T-cell (primary cell): ENCODE results near the gene DSCAML1. TPM values are rescaled to one million over a fixed set of nuclear protein-coding genes. Genes with fewer than 3 reads are reported as not detected.

ENCODE experiments used
- ATAC-seq, 4 experiments: fragments of 200-7000 bp in 3 of 4; fragments of 150-1000 bp in 1 of 4; cut with Tn5 transposase; replicated peaks in 1 of 4; 1 replicate in 3 of 4; 2 replicates in 1 of 4; pipeline ENCODE4 v1.10.0; 2021; ENCODE audit warnings: moderate library complexity in 3 of 4, mild to moderate bottlenecking in 2 of 4, moderate number of reproducible peaks in 1 of 4
- CTCF ChIA-PET, 2 donors: fragments of 300-600 bp; sonication (Branson Sonifier 250); formaldehyde crosslinking; loops; one replicate each; lab custom pipeline; 2022; ENCODE audit warnings: antibody characterized with exemption in 2 of 2; lab: Charles Lee
- POLR2A ChIA-PET, 2 donors: fragments of 300-600 bp; sonication (Branson Sonifier 250); formaldehyde crosslinking; loops; one replicate each; lab custom pipeline; 2022; ENCODE audit warnings: antibody characterized with exemption in 2 of 2; lab: Charles Lee
- DNase-seq, 35 experiments: peaks; one replicate each; pipeline versions ENCODE4 v3.0.0 to v3.0.0-alpha.2; 2013 to 2023
- H3K27ac ChIP-seq: one replicate; pipeline ENCODE4 v1.5.1; 2013; ENCODE audit warnings: low read length
- H3K27me3 ChIP-seq, 2 experiments: replicated peaks in 1 of 2; 1 replicate in 1 of 2; 2 replicates in 1 of 2; pipeline versions ENCODE4 v1.6.1 to v1.7.0; 2013; ENCODE audit warnings: low read length in 1 of 2, mixed read lengths in 1 of 2; ENCODE audit not compliant: control insufficient read depth in 2 of 2, insufficient read depth in 2 of 2; ENCODE audit errors: extremely low read depth in 1 of 2
- H3K36me3 ChIP-seq, 2 donors: 1 replicate in 1 of 2; 2 replicates in 1 of 2; pipeline versions ENCODE4 v1.6.1 to v1.7.0; 2013; ENCODE audit warnings: low read length in 1 of 2; ENCODE audit not compliant: control insufficient read depth in 2 of 2, insufficient read depth in 1 of 2; ENCODE audit errors: extremely low read depth in 1 of 2
- H3K4me1 ChIP-seq, 2 experiments: 1 replicate in 1 of 2; 2 replicates in 1 of 2; pipeline versions ENCODE4 v1.6.1 to v1.7.0; 2013; ENCODE audit warnings: low read length in 2 of 2, mixed read lengths in 1 of 2; ENCODE audit not compliant: insufficient read depth in 2 of 2, control insufficient read depth in 1 of 2; ENCODE audit errors: extremely low read depth in 1 of 2
- H3K4me3 ChIP-seq, 2 donors: 1 replicate in 1 of 2; 2 replicates in 1 of 2; pipeline versions ENCODE4 v1.5.1 to v1.7.0; 2013; ENCODE audit warnings: mild to moderate bottlenecking in 2 of 2, low read length in 1 of 2, moderate library complexity in 1 of 2; ENCODE audit not compliant: control insufficient read depth in 1 of 2; ENCODE audit errors: extremely low read depth in 1 of 2
- H3K9me3 ChIP-seq: 2 replicates; pipeline ENCODE4 v1.7.0; 2013
- H3K27ac Mint-ChIP-seq, 2 donors: one replicate each; pipeline ENCODE4 v1.8.0; 2020 to 2021; ENCODE audit warnings: mild to moderate bottlenecking in 2 of 2, mixed read lengths in 2 of 2
- H3K27me3 Mint-ChIP-seq, 2 donors: one replicate each; pipeline ENCODE4 v1.8.0; 2021 to 2022; ENCODE audit warnings: mixed read lengths in 2 of 2
- H3K36me3 Mint-ChIP-seq: one replicate; pipeline ENCODE4 v1.8.0; 2021; ENCODE audit warnings: mixed read lengths
- H3K4me1 Mint-ChIP-seq, 3 donors: one replicate each; pipeline ENCODE4 v1.8.0; 2020 to 2022; ENCODE audit warnings: mixed read lengths in 3 of 3, mild to moderate bottlenecking in 1 of 3
- H3K4me3 Mint-ChIP-seq, 3 donors: one replicate each; pipeline ENCODE4 v1.8.0; 2020 to 2022; ENCODE audit warnings: mild to moderate bottlenecking in 3 of 3, mixed read lengths in 3 of 3, moderate library complexity in 3 of 3
- H3K9me3 Mint-ChIP-seq, 3 donors: one replicate each; pipeline ENCODE4 v1.8.0; 2020 to 2022; ENCODE audit warnings: mixed read lengths in 3 of 3
- WGBS: methylation state at CpG from one replicate; pipeline ENCODE4 v1.1.5; 2013; ENCODE audit warnings: missing lambda C conversion rate; ENCODE audit not compliant: insufficient coverage; 5-methylcytosine and 5-hydroxymethylcytosine counted together
- total RNA-seq, 35 experiments: library from RNA in 6 of 35; stranded (reverse) in 6 of 35; fragments of 120-200 nt in 1 of 35; gene quantifications; one replicate each; pipeline versions ENCODE4 v1.2.1 to v1.2.4 and lab custom pipeline; 2013 to 2026

Gene DSCAML1
- total RNA-seq, 5 donors from 2014 or later (not counting 1 experiment from before 2014, with no cell fraction given) = 0.15 to 2.4 (median 0.96) TPM

DNA sequence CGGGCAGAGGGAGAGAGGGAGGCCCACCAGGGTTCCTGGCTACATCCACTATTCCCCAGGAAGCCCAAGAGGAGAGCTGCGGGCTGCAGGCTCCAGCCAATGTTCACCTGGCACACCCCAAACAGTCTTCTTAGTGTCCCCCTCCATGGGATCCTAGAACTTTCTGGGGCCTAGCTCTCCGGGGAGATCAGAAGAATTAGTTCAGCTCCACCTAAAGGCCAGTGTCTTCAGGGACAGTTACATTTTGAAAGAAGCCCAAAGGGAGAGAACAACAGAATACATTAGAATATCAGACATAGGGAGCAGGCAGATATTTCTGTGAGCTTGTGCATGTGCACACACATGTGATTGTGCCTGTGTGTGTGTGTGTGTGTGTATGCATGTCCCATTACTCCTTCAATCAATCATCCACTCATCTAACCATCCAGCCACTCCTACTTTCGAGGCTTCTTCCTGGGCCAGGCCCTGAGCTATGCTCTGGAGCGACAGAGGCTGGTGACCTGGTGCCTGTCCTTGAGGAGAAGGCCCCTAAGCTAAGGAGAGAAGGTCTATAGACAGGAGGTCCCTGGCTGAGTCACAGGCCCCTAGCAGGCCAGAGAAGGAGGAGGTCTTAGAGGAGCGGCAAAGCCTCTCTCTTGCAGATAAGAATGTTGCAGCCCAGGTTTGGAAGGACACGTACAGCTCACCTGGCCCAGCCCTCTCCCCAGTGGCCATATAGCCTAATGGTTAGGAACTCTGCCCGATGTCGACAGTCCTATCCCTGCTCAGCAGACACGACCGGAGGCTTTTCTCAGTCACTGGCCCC is 165.5 kb downstream of the DSCAML1 start:
- 88% methylated on average over 7 of the region's 11 CpGs for WGBS
- Histone ChIP-seq H3K9me3 (no peaks in the 10 kb centered on the region), H3K4me1 (no peaks in the 10 kb centered on the region), H3K27me3 (peaks cover 0 to 6% of the 10 kb centered on the region in 2 experiments), H3K4me3 (no peak overlapping the region), H3K27ac (no peak overlapping the region), H3K36me3 (no peaks in the 10 kb centered on the region)
- POLR2A ChIA-PET = no interaction called here
- Mint-ChIP-seq H3K4me3 (no peak overlapping the region), H3K27me3 (peaks cover 11 to 13% of the 10 kb centered on the region in 2 donors), H3K4me1 (no peaks in the 10 kb centered on the region), H3K27ac (no peak overlapping the region), H3K9me3 (no peaks in the 10 kb centered on the region), H3K36me3 (no peaks in the 10 kb centered on the region)
- no peak for DNase-seq
- CTCF ChIA-PET = interaction anchor here in 1 of 2 donors (1.3 kb wide), 1 partner anchor 10 kb away, joined by 3 read pairs; no protein-coding TSS in a partner anchor
- ATAC-seq = no peak

DNA sequence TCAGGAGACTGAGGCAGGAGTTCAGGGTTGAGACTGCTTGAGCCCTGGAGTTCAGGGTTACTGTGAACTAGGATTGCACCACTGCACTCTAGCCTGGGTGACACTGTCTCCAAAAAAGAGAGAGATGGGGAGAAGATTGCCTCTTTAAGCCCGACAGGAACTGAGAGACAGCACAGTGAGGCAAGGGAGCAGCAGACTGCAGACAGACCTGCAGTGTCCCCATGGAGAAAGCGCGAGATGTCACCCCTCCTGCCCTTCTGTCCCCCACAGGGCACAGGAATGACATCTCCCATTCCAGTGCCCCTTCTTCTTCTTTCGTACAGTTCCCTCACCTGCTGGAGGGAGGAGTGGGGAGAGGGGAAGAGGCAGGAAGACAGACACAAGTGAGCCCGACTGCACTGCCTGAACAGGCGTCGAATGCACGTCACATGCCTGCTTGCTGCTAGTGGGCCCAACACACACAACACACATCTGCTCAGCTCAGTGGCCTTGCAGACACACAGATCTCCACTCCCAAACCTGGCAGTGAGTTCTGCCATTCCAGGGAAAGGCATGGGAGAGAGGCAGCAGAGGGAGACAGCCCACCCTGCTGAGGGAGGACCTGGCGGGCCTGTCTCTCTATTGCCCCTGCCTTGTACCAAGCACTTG is 167.0 kb downstream of the DSCAML1 start:
- Histone ChIP-seq H3K9me3 (no peaks in the 10 kb centered on the region), H3K4me1 (no peaks in the 10 kb centered on the region), H3K27me3 (peaks cover 0 to 9% of the 10 kb centered on the region in 2 experiments), H3K27ac (no peak overlapping the region), H3K4me3 (no peak overlapping the region), H3K36me3 (no peaks in the 10 kb centered on the region)
- Mint-ChIP-seq H3K9me3 (no peaks in the 10 kb centered on the region), H3K36me3 (no peaks in the 10 kb centered on the region), H3K27me3 (peaks cover 8 to 13% of the 10 kb centered on the region in 2 donors), H3K4me3 (no peak overlapping the region), H3K4me1 (no peaks in the 10 kb centered on the region), H3K27ac (no peak overlapping the region)
- DNase-seq (no peak), ATAC-seq (no peak)
- ChIA-PET CTCF (no interaction called here), POLR2A (no interaction called here)
- 60% methylated on average over 2 of the region's 9 CpGs for WGBS

DNA sequence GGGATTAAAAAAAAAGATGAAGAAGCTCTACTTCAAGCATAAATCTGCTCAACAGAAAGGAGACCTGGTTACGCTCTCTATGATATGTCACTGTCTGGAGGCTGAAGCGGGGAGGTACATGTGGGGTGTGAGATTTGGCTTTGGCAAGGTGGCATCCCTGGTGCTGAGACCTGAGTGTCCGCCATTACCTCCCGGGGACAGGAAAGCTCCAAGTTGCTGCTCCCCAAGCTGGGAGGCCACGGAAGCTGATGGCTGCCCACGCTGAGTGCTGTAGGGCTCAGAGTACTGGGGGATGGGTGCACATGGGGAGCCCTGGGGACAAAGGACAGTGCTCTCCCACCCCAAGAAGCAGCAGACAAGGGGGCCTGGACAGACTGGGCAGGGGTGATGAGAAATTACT is 167.9 kb downstream of the DSCAML1 start:
- no peak overlapping the region for H3K4me3 ChIP-seq
- Mint-ChIP-seq H3K27me3 (peaks cover 8 to 13% of the 10 kb centered on the region in 2 donors), H3K4me1 (no peaks in the 10 kb centered on the region), H3K4me3 (no peak overlapping the region), H3K9me3 (no peaks in the 10 kb centered on the region), H3K36me3 (no peaks in the 10 kb centered on the region), H3K27ac (no peak overlapping the region)
- H3K9me3 ChIP-seq = no peaks in the 10 kb centered on the region
- CTCF ChIA-PET = no interaction called here
- WGBS = 77% methylated on average over 5 of the region's 6 CpGs
- H3K4me1 ChIP-seq = no peaks in the 10 kb centered on the region
- POLR2A ChIA-PET = interaction anchor here in 1 of 2 donors (0.5 kb wide), 1 partner anchor 40 kb away, joined by 8 read pairs; no protein-coding TSS in a partner anchor
- H3K27me3 ChIP-seq = peaks cover 0 to 12% of the 10 kb centered on the region in 2 experiments
- DNase-seq (no peak), ATAC-seq (no peak)
- H3K27ac ChIP-seq = no peak overlapping the region
- H3K36me3 ChIP-seq = no peaks in the 10 kb centered on the region

DNA sequence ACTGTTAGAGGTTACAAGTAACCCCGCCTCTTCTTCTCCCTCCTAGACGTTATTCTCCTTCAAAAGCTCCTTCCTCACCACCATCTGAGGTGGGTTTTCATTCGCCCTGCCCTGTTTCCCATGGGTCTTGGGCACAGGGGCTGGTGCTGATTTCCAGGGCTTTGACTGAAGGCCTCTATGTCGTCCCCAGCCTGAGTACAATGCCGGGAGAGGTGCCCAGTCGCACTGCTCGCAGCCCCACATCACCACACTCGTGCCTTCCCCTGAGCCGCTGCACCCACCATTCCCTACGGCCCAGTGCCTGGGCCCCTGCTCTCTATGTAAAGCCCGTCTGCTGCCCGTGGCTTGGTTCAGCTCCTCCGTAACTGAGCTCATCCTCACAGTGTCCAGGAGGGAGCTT is 169.8 kb downstream of the DSCAML1 start:
- H3K27me3 Mint-ChIP-seq = peaks cover 11 to 13% of the 10 kb centered on the region in 2 donors
- H3K36me3 Mint-ChIP-seq = no peaks in the 10 kb centered on the region
- no peaks in the 10 kb centered on the region for H3K4me1 Mint-ChIP-seq
- ATAC-seq = no peak
- no peak overlapping the region for H3K4me3 ChIP-seq
- DNase-seq = no peak
- 76% methylated on average over 11 of the region's 13 CpGs for WGBS
- no peaks in the 10 kb centered on the region for H3K9me3 Mint-ChIP-seq
- ChIA-PET CTCF (no interaction called here), POLR2A (no interaction called here)
- H3K4me3 Mint-ChIP-seq = no peak overlapping the region
- H3K9me3 ChIP-seq = no peaks in the 10 kb centered on the region
- H3K27ac ChIP-seq = no peak overlapping the region
- H3K27ac Mint-ChIP-seq = no peak overlapping the region
- H3K4me1 ChIP-seq = no peaks in the 10 kb centered on the region
- no peaks in the 10 kb centered on the region for H3K36me3 ChIP-seq
- H3K27me3 ChIP-seq = peaks cover 0 to 14% of the 10 kb centered on the region in 2 experiments

DNA sequence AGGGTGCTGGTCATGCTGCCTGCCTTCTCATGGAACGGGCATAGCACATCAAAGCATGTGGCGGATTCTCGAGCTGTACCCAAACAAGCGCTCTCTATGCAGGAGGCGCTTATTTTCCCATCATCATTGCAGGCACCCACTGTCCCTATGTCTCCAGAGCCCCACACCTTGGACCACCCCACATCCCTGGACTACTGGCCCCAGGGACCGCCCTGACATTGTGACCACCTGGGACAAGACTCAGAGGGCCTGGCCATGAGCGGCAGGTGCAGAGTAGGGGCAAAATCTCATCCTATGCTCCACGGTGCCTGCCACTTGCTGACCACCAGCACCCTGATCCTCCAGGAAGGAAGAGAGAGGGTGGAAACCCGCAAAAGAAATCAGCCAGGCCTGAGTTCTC is 170.4 kb downstream of the DSCAML1 start:
- H3K4me1 ChIP-seq = no peaks in the 10 kb centered on the region
- Mint-ChIP-seq H3K27ac (no peak overlapping the region), H3K27me3 (peaks cover 11 to 13% of the 10 kb centered on the region in 2 donors), H3K36me3 (no peaks in the 10 kb centered on the region), H3K4me3 (no peak overlapping the region), H3K9me3 (peaks cover 2 to 3% (median 2%) of the 10 kb centered on the region in 3 donors), H3K4me1 (no peaks in the 10 kb centered on the region)
- DNase-seq (no peak), ATAC-seq (no peak)
- H3K27ac ChIP-seq = no peak overlapping the region
- H3K27me3 ChIP-seq = peaks cover 0 to 16% of the 10 kb centered on the region in 2 experiments
- 78% methylated on average over 7 of the region's 9 CpGs for WGBS
- H3K4me3 ChIP-seq = no peak overlapping the region
- H3K36me3 ChIP-seq = no peaks in the 10 kb centered on the region
- no peaks in the 10 kb centered on the region for H3K9me3 ChIP-seq
- CTCF ChIA-PET = no interaction called here
- POLR2A ChIA-PET = interaction anchor here in 1 of 2 donors (0.7 kb wide), 1 partner anchor 174 kb away, joined by 11 read pairs; no protein-coding TSS in a partner anchor

DNA sequence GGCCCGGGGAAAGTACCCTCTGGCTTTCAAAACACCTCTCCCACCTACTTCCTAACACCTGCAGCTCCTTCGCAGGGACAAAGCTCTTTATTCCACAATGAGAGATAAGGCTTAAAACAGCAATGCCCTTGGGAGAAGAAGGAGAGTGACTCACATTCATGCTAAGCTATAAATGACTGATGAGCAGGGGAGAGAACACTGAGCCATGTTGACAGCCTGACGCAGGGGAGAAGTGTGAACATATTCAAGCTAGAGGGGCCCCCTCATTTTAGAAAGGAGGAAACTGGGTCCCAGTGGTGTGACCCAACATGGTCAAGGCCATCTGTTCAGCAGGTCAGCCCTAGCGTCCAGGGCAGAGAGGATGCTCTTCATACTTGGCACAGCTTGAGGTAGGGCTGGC is 171.8 kb downstream of the DSCAML1 start:
- no peaks in the 10 kb centered on the region for H3K4me1 Mint-ChIP-seq

More for the DNA sequence above, 171.8 kb downstream of the DSCAML1 start:
- no peaks in the 10 kb centered on the region for H3K4me1 ChIP-seq
- Mint-ChIP-seq H3K9me3 (peaks cover 6 to 8% (median 8%) of the 10 kb centered on the region in 3 donors), H3K27ac (no peak overlapping the region), H3K36me3 (no peaks in the 10 kb centered on the region), H3K27me3 (peaks cover 11 to 13% of the 10 kb centered on the region in 2 donors), H3K4me3 (no peak overlapping the region)
- WGBS = 100% methylated on average over 1 of the region's 4 CpGs
- ChIA-PET CTCF (no interaction called here), POLR2A (no interaction called here)
- H3K36me3 ChIP-seq = no peaks in the 10 kb centered on the region
- H3K4me3 ChIP-seq = no peak overlapping the region
- H3K27ac ChIP-seq = no peak overlapping the region
- peaks cover 0 to 18% of the 10 kb centered on the region in 2 experiments for H3K27me3 ChIP-seq
- ATAC-seq = no peak
- no peaks in the 10 kb centered on the region for H3K9me3 ChIP-seq
- no peak for DNase-seq
